Activated T-helper 2 cell treated with anti-CD3 and anti-CD28 coated beads, Interferon-gamma antibody, Interleukin-2, Interleukin-4, amounts not matched to agents 10 μg/mL and 5 μg/mL and 100 μg/mL, durations not matched to agents 14 hours and 24 hours and 36 hours (primary cell): ENCODE results near the gene CDC45. TPM values are rescaled to one million over a fixed set of nuclear protein-coding genes. Genes with fewer than 3 reads are reported as not detected.
A peak's percentile ranks its signal among the peaks of the same experiment; 100 is the strongest.

Experiments
- DNase-seq: peaks from one replicate; pipeline ENCODE4 v3.0.0; 2021; ENCODE audit warnings: low spot score
- H3K27ac Mint-ChIP-seq: one replicate; pipeline ENCODE4 v1.8.0; 2021; ENCODE audit warnings: mixed read lengths
- H3K27me3 Mint-ChIP-seq: one replicate; pipeline ENCODE4 v1.8.0; 2021; ENCODE audit warnings: low read depth, mixed read lengths
- H3K36me3 Mint-ChIP-seq: one replicate; pipeline ENCODE4 v1.8.0; 2021; ENCODE audit warnings: low read depth, mixed read lengths
- H3K4me1 Mint-ChIP-seq: one replicate; pipeline ENCODE4 v1.8.0; 2021; ENCODE audit warnings: low read depth, mixed read lengths
- H3K4me3 Mint-ChIP-seq: one replicate; pipeline ENCODE4 v1.8.0; 2021; ENCODE audit warnings: low read depth, mild to moderate bottlenecking, moderate library complexity, mixed read lengths
- H3K9me3 Mint-ChIP-seq: one replicate; pipeline ENCODE4 v1.8.0; 2021; ENCODE audit warnings: mixed read lengths
- intact Hi-C: fragments of 100-400 bp; cut with micrococcal nuclease; formaldehyde crosslinking; loops from one replicate; pipeline ENCODE4 v1.15.1; 2023
- total RNA-seq: library from RNA; stranded (reverse); gene quantifications from 2 replicates; pipeline ENCODE4 v1.2.3, GENCODE V29; 2022

CDC45 gene
- total RNA-seq, 1 donor from 2014 or later, result 108 TPM

DNA sequence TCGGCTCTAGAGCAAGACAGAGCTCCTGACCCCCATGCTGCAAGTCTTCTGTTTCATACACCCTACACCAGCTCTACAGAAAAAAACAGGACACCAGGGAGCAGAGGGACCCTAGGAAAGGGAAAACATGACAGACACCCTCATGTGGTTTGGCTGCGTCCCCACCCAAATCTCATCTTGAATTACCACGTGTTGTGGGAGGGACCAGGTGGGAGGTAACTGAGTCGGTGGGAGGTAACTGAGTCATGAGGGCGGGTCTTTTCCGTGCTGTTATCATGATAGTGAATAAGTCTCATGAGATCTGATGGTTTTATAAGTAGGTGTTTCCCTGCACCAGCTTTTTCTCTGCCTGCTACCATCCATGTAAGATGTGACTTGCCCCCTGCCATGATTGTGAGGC is 25.6 kb upstream of the CDC45 start:
- H3K27me3 Mint-ChIP-seq, result no peaks in the 10 kb centered on the region
- DNase-seq, result no peak
- peak overlapping the region; percentile 43 for H3K27ac Mint-ChIP-seq
- no peaks in the 10 kb centered on the region for H3K9me3 Mint-ChIP-seq
- no peak overlapping the region for H3K4me3 Mint-ChIP-seq
- peaks cover 78% of the 10 kb centered on the region for H3K36me3 Mint-ChIP-seq
- peaks cover 13% of the 10 kb centered on the region for H3K4me1 Mint-ChIP-seq
- intact Hi-C loops, result no loop called here

DNA sequence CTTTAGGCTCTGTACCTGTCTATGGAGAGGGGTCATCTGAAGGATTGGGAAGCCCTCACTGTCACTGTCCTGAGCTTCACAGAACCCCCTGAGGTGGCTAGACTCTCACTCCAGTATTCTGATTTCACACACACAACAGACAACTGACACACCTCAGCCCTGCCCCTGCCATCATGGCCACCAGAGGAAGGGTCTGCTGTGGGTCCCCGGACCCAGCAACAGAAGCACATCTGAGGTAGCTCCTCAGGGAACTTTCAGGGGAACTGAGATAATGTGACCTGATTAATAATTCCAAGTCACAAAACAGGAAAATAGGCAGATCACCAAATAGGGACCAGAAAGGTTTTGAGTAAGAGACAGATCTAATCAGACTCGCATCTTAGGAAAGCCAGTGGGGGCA is 24.7 kb upstream of the CDC45 start:
- peaks cover 7% of the 10 kb centered on the region for H3K4me1 Mint-ChIP-seq
- intact Hi-C loops, result no loop called here
- no peaks in the 10 kb centered on the region for H3K27me3 Mint-ChIP-seq
- no peak overlapping the region for H3K27ac Mint-ChIP-seq
- H3K36me3 Mint-ChIP-seq, result peaks cover 73% of the 10 kb centered on the region
- H3K9me3 Mint-ChIP-seq, result no peaks in the 10 kb centered on the region
- H3K4me3 Mint-ChIP-seq, result no peak overlapping the region
- no peak for DNase-seq

- intact Hi-C loops, result no loop called here
- DNase-seq, result no peak
- H3K36me3 Mint-ChIP-seq, result peaks cover 68% of the 10 kb centered on the region
- no peak overlapping the region for H3K27ac Mint-ChIP-seq
- no peaks in the 10 kb centered on the region for H3K9me3 Mint-ChIP-seq
- H3K4me1 Mint-ChIP-seq, result peaks cover 7% of the 10 kb centered on the region
- H3K4me3 Mint-ChIP-seq, result no peak overlapping the region
- no peaks in the 10 kb centered on the region for H3K27me3 Mint-ChIP-seq
Measured at GRCh38 chr22:19455585-19456370, 23.9 kb upstream of the CDC45 start.

GRCh38 chr22:19456541-19456940 is 23.2 kb upstream of the CDC45 start:
- H3K27me3 Mint-ChIP-seq, result no peaks in the 10 kb centered on the region
- DNase-seq, result no peak
- peaks cover 70% of the 10 kb centered on the region for H3K36me3 Mint-ChIP-seq
- H3K9me3 Mint-ChIP-seq, result no peaks in the 10 kb centered on the region
- H3K27ac Mint-ChIP-seq, result no peak overlapping the region
- peaks cover 7% of the 10 kb centered on the region for H3K4me1 Mint-ChIP-seq
- intact Hi-C loops, result no loop called here
- H3K4me3 Mint-ChIP-seq, result no peak overlapping the region

DNA sequence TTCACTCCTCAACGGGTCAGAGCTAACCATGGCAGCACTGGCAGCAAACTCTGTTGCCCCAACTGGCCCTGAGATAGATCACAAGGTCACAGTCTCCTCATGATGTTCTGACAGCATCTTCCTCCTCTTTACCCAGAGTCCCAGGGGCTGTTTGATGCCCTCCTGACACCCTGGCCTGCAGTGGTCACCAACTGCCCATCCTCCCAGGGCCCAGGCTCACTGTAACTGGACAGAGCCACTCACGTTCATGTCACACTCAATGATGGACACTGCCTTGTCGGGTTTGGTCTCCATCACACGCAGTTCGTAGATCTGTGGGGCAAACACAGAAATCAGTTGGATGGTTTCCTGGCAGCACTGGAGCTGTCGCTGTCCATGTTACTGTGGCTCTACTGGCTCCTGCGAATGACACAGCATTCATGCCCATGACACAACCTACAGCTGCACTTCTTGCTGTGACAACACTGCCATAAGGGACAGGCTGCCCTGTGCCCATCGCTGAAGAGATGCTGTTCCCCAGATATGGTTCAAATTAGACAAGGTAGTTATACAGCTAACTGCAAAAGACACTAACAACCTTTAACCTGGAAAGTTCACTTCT is 21.8 kb upstream of the CDC45 start:
- H3K27me3 Mint-ChIP-seq, result no peaks in the 10 kb centered on the region
- no peak overlapping the region for H3K4me3 Mint-ChIP-seq
- no peaks in the 10 kb centered on the region for H3K9me3 Mint-ChIP-seq
- intact Hi-C loops, result no loop called here
- peaks cover 65% of the 10 kb centered on the region for H3K36me3 Mint-ChIP-seq
- no peak for DNase-seq
- H3K27ac Mint-ChIP-seq, result no peak overlapping the region
- H3K4me1 Mint-ChIP-seq, result peaks cover 7% of the 10 kb centered on the region

DNA sequence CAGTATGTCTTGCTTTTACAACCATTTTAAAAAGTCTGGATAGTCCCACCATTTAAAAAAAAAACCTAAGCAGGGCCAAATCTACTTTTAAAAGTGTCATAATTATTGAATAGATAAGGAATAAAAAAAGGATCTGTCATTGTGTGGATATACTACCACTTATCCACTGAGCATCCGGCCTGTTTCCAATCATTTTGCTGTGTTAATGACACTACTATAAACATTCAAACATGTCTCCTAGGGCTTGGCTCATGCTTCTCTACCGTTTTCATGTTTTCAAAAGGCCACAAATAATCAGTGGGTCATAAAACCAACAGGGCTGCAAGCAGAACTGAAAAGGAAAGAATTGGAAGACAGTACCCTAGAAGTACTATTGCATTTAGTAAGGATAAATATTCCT is 19.7 kb upstream of the CDC45 start:
- DNase-seq, result no peak
- Mint-ChIP-seq H3K4me3 (no peak overlapping the region), H3K9me3 (no peaks in the 10 kb centered on the region), H3K36me3 (peaks cover 62% of the 10 kb centered on the region), H3K27ac (no peak overlapping the region), H3K4me1 (peaks cover 4% of the 10 kb centered on the region), H3K27me3 (no peaks in the 10 kb centered on the region)
- intact Hi-C loops, result no loop called here

GRCh38 chr22:19461506-19461905 is 18.2 kb upstream of the CDC45 start:
- Mint-ChIP-seq H3K4me3 (no peak overlapping the region), H3K4me1 (no peaks in the 10 kb centered on the region), H3K36me3 (peaks cover 57% of the 10 kb centered on the region), H3K9me3 (no peaks in the 10 kb centered on the region), H3K27ac (no peak overlapping the region), H3K27me3 (no peaks in the 10 kb centered on the region)
- DNase-seq, result no peak
- intact Hi-C loops, result no loop called here

DNA sequence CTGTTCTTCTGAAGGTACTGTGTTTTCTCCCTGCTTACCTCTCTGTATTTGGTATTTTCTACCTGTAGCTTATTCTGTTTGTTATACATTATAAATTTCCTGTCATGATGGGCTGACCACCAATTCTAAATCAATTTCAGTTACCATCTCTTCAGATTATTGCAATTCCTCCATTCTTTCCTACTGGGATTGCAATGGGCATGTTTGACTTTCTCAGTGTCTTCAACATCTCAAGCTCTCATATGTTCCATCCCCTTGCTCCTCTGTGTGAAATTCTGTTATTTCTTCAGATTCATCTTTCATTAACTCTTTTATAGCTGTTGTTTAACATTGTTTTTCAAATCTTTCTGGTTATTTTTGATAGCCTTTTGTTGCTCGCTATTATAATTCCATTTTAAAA is 16.7 kb upstream of the CDC45 start:
- no peaks in the 10 kb centered on the region for H3K4me1 Mint-ChIP-seq
- no peak overlapping the region for H3K4me3 Mint-ChIP-seq
- peaks cover 61% of the 10 kb centered on the region for H3K36me3 Mint-ChIP-seq
- intact Hi-C loops, result no loop called here
- H3K9me3 Mint-ChIP-seq, result no peaks in the 10 kb centered on the region
- no peak for DNase-seq
- H3K27me3 Mint-ChIP-seq, result no peaks in the 10 kb centered on the region
- H3K27ac Mint-ChIP-seq, result no peak overlapping the region

- no peaks in the 10 kb centered on the region for H3K27me3 Mint-ChIP-seq
- DNase-seq, result no peak
- H3K4me3 Mint-ChIP-seq, result no peak overlapping the region
- no peak overlapping the region for H3K27ac Mint-ChIP-seq
- peaks cover 66% of the 10 kb centered on the region for H3K36me3 Mint-ChIP-seq
- intact Hi-C loops, result no loop called here
- H3K9me3 Mint-ChIP-seq, result no peaks in the 10 kb centered on the region
- H3K4me1 Mint-ChIP-seq, result no peaks in the 10 kb centered on the region
Measured at GRCh38 chr22:19463491-19464469, 15.9 kb upstream of the CDC45 start.

DNA sequence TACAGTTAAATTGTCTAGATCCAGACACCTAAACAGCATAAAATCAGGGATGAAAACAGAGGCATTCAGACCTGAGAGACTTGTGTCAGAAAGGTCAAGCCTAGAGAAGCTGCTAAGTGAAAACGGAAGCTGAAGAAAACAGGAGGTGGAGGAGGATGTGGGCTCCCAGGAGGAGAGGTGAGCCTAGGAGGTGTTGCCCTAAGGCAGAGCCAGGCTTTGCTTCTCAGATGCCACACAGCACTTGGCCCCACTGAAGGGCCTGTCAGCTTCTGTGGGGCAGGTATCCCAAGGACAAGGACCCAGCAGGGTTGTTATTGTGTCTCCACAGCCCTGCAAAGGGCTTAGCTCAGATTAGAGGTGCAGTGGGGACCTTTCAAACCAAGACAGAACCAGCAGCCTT is 15.2 kb upstream of the CDC45 start:
- intact Hi-C loops, result no loop called here
- H3K36me3 Mint-ChIP-seq, result peaks cover 73% of the 10 kb centered on the region
- H3K27me3 Mint-ChIP-seq, result no peaks in the 10 kb centered on the region
- H3K4me1 Mint-ChIP-seq, result no peaks in the 10 kb centered on the region
- no peaks in the 10 kb centered on the region for H3K9me3 Mint-ChIP-seq
- H3K4me3 Mint-ChIP-seq, result no peak overlapping the region
- DNase-seq, result no peak
- H3K27ac Mint-ChIP-seq, result peak overlapping the region; percentile 2

DNA sequence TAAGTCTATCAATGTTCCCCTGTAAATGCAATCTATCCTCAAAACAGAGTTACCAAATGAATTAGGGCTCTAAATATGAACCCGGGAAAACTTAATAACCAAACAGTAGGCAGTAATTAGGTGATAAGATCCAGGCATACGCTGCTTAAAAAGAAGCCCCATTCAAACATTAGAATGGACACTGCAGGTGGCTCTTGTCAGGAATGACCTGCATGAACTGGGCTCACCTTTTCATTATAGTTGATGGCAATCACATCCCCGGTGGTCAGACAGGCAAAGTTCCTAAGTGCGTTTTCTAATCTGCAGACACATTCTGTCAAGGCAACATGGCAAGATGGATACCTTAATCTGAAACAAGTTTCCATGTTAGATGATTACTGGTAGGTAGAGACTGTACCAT is 14.7 kb upstream of the CDC45 start:
- intact Hi-C loops, result no loop called here
- H3K4me1 Mint-ChIP-seq, result no peaks in the 10 kb centered on the region
- H3K36me3 Mint-ChIP-seq, result peaks cover 75% of the 10 kb centered on the region
- no peaks in the 10 kb centered on the region for H3K9me3 Mint-ChIP-seq
- no peaks in the 10 kb centered on the region for H3K27me3 Mint-ChIP-seq
- H3K27ac Mint-ChIP-seq, result peak overlapping the region; percentile 2
- DNase-seq, result no peak
- no peak overlapping the region for H3K4me3 Mint-ChIP-seq

- no peak overlapping the region for H3K4me3 Mint-ChIP-seq
- H3K4me1 Mint-ChIP-seq, result no peaks in the 10 kb centered on the region
- intact Hi-C loops, result no loop called here
- no peaks in the 10 kb centered on the region for H3K27me3 Mint-ChIP-seq
- H3K9me3 Mint-ChIP-seq, result no peaks in the 10 kb centered on the region
- peaks cover 76% of the 10 kb centered on the region for H3K36me3 Mint-ChIP-seq
- DNase-seq, result no peak
- no peak overlapping the region for H3K27ac Mint-ChIP-seq
Measured at GRCh38 chr22:19466126-19466716, 13.5 kb upstream of the CDC45 start.
